ENCODE measurements around the gene NAA10.

GRCh38 chrX:153951683-153952372 is 17.0 kb upstream of the NAA10 start:
- TF ChIP-seq POLR2A (IDR thresholded peaks at IDR 0.05) (no peak), POLR2AphosphoS5 (IDR thresholded peaks at IDR 0.05) (no peak)
- TF ChIP-seq, protein P1, sequence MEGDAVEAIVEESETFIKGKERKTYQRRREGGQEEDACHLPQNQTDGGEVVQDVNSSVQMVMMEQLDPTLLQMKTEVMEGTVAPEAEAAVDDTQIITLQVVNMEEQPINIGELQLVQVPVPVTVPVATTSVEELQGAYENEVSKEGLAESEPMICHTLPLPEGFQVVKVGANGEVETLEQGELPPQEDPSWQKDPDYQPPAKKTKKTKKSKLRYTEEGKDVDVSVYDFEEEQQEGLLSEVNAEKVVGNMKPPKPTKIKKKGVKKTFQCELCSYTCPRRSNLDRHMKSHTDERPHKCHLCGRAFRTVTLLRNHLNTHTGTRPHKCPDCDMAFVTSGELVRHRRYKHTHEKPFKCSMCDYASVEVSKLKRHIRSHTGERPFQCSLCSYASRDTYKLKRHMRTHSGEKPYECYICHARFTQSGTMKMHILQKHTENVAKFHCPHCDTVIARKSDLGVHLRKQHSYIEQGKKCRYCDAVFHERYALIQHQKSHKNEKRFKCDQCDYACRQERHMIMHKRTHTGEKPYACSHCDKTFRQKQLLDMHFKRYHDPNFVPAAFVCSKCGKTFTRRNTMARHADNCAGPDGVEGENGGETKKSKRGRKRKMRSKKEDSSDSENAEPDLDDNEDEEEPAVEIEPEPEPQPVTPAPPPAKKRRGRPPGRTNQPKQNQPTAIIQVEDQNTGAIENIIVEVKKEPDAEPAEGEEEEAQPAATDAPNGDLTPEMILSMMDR (IDR thresholded peaks at IDR 0.05) = no peak

Data from breast epithelium (tissue), 3 donors.